Uterus (tissue), 2 donors: Measurements from ENCODE around the gene PPFIBP1.

Experiments
- CTCF ChIP-seq, 4 experiments: fragments of 200-600 bp in 2 of 4; fragments of 450-650 bp in 2 of 4; sonication (generic) in 2 of 4; IDR thresholded peaks; one replicate each; pipeline ENCODE4 v1.5.1; 2016 to 2019; ENCODE audit warnings: antibody characterized with exemption in 4 of 4, mild to moderate bottlenecking in 2 of 4, moderate library complexity in 1 of 4
- POLR2A ChIP-seq, 2 donors: fragments of 450-650 bp; IDR thresholded peaks; one replicate each; pipeline ENCODE4 v1.6.1; 2016; ENCODE audit warnings: antibody characterized with exemption in 2 of 2, mild to moderate bottlenecking in 1 of 2, moderate library complexity in 1 of 2

DNA sequence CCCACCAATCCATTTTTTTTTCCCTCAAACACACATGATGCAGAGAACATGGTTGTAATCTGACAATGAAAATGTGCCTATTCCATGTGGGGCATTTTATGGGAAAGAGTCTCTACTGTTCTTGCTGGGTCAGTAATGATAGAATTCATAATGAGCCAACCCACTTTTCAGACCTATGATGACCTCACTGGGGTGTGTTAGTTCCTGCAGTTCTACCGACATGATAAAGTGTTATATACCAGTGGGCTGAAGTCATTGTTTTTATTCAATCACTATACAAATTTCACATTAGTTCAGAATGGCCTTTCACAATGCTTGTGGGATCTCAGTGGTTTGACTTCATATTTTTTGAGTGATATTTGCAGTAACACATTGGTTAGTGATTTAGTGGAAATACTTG is 47.5 kb downstream of the PPFIBP1 start:
- TF ChIP-seq POLR2A (IDR thresholded peaks at IDR 0.05) = no peak
- no peak for TF ChIP-seq CTCF (IDR thresholded peaks at IDR 0.05)
